ENCODE data around the gene THOC2.

Gene THOC2

DNA sequence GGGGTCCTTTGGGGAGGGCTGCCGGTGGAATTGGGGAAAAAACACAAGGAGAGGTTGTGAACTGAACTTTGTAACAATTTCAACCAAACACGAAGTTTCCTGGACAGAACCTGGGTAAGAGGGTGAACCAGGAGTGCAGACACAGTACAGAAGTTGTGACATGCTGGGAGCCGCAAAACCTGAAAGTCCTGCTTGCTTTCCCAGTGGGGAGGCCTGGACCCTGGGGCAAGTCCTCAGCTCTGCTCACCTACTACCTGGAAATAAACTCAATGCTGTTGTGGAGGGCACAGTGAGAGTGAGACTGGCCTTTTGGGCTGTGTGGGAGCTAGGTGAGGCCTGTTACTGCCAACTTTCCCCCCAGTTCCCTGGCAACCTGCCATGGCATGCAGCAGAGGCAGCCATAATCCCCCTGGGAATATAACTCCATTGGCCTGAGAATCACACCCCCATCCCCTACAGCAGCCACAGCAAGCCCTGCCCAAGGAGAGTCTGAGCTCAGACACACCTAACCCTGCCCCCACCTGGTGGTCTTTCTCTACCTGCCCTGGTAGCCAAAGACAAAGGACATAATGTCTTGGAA, 162.8 kb downstream of the THOC2 start:
- no peak for DNase-seq (ENCODE audit: low spot score)

GRCh38 chrX:123563167-123563566, 169.7 kb downstream of the THOC2 start:
- no peak for DNase-seq (ENCODE audit: low spot score)

- DNase-seq (ENCODE audit: low spot score): no peak
Observed at GRCh38 chrX:123562342-123563146, 170.3 kb downstream of the THOC2 start.

GRCh38 chrX:123561439-123562215, 171.2 kb downstream of the THOC2 start:
- no peak for DNase-seq (ENCODE audit: low spot score)

GRCh38 chrX:123550829-123551228, 182.0 kb downstream of the THOC2 start:
- DNase-seq (ENCODE audit: low spot score): no peak

Small RNA genes lying within 50 kb of the gene (small RNA-seq; reads per million reads assigned to genes)
- gene AL030996.1 (0 reads per million in 2 experiments), gene RNU7-69P (0.03 to 0.09 reads per million in 2 experiments)
